HG02852 (cell line): ENCODE results near the gene ADAM23.

Source experiments
- ATAC-seq: cut with Tn5 transposase; IDR thresholded peaks from one replicate; pipeline ENCODE4 v1.9.1; 2021; ENCODE audit warnings: mild to moderate bottlenecking, moderate library complexity; ENCODE audit not compliant: unreplicated experiment

ADAM23 gene

DNA sequence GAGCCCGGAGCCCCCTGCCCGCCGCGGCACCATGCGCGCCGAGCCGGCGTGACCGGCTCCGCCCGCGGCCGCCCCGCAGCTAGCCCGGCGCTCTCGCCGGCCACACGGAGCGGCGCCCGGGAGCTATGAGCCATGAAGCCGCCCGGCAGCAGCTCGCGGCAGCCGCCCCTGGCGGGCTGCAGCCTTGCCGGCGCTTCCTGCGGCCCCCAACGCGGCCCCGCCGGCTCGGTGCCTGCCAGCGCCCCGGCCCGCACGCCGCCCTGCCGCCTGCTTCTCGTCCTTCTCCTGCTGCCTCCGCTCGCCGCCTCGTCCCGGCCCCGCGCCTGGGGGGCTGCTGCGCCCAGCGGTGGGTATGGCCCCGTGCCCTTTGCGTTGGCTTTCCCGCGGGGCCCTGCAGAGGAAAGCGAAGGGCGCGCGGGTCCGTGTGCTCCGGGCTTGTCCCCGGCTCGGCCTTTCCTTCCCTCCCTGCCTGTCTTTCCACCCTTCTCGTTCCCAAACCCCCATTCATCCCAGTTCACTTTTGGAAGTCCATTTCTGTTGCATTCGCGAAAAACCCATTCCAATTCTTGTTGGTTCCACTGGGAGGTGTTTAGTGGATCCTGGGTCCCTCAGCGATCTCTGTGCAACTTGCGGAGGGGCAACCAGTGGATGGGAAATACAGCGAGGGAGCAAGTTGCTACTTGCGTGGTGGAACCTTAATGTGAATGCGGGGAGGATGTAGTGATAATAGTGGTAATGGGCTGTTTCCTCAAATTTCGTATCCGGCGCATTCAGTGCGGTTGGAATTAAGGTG is 599 bp downstream of the ADAM23 start:
- ATAC-seq = peak; percentile 47

DNA sequence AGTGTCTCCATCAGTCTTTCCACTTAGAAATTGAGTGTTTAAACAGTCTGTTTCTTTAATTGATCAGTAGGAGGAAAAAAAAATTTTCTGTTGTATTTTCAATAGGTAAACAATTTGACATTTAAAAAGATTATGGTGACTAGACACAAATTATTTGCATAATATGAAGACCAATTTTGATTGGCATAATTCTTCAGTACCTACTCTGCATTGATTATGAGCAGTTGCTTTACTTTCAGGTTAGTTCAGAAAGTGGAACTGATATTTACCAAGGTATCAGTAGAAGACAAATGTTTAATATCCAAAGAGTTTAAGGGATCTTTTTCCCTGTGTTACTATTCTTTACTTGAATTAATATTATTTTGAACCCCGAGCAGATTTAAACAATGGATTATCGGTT is 2.6 kb downstream of the ADAM23 start:
- ATAC-seq = no peak

DNA sequence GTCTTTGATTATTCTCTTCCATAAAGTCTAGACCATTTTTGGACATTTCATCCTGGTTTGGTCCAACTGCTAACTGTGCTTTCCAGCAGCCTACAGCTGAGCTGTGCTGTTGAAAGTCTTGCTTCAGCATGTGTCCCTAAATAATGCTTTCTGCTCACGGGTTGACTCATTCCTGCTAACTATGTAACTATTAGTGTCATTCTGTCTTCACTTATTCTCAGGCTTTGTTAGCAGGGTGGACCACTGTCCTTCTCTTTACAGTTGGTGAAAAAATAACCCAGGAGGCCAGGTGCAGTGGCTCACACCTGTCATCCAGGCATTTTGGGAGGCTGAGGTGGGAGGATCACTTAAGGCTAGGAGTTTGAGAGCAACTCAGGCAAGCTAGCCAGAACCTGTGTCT is 8.9 kb downstream of the ADAM23 start:
- peak; percentile 78 for ATAC-seq

DNA sequence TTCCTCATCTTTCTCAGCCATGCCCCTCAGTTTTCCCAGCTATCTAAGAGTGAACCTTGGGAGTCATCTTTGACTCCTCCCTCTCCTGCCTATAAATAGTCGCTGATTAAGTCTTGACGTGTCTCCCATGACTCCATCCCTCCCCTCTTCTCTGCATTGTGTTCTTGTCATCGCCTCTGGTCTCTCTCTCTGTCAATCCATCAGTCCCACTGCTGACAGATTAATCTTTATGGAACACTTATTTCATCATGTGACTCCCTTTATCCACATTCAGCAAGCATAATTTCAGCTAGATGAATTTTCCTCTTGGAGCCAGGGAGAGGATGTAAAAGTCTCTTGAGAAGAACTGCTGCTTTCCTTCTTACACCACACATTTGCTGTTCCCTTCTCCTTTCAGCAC is 9.4 kb downstream of the ADAM23 start:
- no peak for ATAC-seq

DNA sequence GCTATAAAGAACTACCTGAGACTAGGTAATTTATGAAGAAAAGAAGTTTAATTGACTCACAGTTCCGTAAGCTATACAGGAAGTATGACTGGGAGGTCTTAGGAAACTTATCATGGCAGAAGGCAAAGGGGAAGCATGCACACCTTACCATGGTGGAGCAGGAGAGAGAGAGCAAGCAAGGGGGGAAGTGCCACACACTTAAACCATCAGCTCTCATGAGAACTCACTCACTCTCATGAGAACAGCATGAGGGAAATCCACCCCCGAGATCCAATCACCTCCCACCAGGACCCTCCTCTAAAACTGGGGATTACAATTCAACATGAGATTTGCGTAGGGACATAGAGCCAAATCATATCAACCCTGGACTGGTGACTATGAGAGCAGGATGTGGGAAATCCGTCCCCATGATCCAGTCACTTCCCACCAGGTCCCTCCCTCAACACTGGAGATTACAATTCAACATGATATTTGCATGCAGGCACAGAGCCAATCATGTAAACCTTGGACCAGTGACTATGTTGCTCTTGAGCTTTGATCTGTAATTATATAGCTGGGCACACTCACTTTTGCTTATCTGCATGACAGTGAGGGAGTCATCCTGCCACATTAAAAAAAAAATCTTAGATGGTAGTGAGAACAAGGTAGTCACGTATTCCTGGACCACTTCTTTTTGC is 12.9 kb downstream of the ADAM23 start:
- no peak for ATAC-seq

DNA sequence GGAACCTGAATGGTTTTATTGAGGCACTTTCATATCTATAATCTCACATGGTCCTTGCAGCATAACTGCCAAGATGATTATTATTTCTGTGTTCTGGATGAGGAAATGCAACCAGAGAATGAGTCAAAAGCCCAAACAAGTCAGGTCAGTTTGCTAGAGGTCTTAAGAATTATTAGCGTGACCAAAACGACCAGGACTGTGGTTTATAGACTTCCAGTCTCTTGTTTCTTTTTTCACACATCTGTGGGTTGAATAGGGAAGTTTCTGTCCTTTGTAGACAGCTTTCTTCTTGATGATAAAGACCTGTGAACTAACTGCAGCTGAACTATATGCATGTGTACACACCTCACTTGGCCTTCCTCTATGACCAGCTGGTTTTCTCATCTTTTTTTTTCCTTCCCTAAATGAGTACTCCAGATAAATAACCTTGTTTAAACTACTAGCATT is 13.9 kb downstream of the ADAM23 start:
- ATAC-seq = peak; percentile 96

DNA sequence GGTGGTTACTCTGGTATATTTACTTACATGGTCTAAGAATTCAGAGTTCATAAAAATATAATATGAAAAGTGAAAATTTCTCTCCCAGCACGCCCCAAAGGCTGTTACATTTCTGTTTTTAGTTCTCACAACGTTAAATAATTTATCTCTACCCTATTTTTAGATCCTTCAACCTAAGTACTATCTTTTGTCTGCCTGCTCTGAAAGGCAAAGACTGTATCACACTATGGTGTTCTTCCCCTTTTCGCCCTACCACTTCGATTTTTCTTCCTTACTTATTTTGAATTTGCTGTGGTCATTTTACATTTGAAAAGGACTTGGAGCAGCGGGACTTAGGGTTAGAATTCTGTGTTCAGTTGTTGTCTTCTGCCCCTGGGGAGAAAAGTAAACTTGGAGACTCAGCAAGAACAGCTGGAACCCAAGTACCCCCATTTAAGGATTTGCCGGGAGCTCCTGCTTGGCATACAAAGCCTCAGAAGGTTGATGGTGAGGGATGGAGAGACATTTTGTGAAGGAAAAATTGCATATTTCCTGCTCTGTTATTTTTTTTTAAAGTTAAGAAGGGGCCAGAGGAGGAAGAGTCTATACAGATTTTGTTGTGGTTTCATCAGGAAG is 19.0 kb downstream of the ADAM23 start:
- no peak for ATAC-seq

DNA sequence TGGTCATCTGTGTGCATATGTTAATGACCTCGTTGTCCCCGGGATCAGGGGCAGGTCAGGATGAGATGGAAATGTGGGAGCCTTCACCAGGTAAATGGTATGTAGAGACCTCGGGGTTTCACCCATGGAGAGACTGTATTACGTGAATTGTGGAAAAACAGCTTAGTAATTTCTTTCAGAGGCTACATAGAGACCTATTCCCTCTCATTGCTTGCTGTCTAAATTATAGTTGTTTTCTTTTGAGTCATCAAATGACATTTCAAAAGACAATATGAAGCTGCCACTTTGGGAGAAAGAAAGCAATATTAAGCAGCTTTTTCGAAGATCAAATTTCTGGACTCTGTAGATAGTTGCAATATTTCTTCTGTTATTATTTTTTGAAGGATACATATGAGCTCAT is 20.4 kb downstream of the ADAM23 start:
- ATAC-seq = no peak

DNA sequence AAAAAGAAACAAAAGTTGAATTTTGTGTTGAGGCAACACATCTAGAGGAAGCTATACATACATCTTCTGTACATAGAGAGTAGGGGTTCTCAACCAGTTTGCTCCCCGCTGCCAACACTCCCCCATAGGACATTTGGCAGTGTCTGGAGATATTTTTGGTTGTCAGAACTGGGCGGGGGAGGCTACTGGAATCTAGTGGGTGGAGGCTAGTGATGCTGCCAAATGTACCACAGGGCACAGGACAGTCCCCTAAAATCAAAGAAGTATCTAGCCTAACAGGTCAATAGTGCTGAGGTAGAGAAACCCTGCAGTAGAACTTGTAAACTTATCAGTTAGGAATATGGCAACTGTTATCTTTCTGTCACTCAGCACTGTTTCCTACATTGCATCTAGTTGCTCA is 21.3 kb downstream of the ADAM23 start:
- no peak for ATAC-seq

DNA sequence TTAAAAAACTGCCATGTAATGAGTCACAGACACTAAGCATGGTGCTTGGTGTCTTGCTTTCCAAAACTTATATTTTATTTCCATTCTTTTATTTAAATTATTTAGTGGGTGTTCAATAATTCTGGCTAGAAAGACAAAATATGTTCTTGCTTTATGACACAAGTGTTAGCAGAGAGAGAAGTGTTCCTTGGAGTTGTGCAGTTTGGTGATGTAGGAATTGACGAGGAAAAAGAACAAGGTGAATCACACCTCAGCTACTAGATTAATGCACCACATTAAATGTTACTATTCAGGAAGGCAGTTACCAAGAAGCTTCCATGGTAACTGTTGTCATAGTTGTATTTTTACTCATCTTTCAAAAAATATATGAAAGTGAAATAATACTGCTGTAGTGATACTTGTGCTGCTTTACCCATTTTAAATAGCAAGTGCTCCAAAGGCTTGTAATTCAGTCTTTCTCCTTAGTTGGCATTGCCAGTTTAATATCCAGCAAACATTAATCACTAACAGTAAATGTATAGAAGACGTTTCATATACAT is 28.3 kb downstream of the ADAM23 start:
- ATAC-seq = no peak

DNA sequence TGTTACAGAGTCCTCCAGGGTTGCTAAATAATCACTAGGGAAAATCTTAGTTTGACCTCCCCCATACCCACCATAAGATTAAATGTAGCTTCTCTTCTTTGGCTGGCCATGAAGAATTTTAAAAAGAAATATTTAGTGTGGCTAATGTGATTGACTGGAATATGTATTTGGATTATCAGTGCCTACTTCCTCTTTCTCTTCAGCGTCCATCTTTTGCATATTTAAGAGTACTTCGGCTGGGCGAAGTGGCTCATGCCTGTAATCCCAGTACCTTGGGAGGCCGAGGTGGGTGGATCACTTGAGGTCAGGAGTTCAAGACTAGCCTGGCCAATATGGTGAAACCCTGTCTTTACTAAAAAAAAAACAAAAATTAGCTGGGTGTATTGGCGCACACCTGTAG is 28.8 kb downstream of the ADAM23 start:
- ATAC-seq = no peak

DNA sequence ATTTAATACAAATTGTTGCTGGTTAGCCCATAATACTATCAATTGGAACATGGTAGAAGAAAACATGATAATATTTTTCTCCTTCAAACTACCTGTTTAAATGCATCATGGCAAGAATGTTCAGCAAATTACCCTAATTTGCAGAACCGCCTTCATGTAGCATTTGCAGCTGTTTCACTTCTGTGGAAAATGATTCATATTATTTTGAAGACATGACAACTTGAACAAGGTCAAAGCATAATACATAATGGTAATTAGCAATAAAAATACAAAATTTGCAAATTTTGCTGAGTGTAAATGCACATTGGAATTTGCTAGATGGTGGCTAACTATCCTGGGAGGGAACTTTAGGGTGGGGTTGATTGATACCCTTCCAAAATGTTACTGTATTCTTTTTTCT is 30.8 kb downstream of the ADAM23 start:
- ATAC-seq = no peak

DNA sequence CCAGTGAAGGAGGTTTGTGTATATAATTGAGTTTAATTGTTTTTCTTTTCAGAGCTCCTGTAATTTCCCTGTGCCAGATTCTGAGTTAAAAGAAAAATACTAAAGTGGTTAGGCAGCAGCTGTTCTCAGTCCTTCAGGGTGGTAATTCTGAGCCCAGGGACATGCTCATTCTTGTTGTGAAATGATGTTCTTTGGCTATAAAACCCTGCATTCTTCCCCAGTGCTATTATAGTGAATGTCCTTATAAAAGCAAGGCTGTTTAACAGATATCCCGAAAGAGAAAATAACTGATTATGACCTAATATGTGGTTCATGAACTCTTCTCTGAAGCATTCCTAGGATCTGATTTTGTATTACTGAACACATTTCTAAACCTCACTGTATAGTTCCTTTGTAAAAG is 34.0 kb downstream of the ADAM23 start:
- ATAC-seq = no peak

DNA sequence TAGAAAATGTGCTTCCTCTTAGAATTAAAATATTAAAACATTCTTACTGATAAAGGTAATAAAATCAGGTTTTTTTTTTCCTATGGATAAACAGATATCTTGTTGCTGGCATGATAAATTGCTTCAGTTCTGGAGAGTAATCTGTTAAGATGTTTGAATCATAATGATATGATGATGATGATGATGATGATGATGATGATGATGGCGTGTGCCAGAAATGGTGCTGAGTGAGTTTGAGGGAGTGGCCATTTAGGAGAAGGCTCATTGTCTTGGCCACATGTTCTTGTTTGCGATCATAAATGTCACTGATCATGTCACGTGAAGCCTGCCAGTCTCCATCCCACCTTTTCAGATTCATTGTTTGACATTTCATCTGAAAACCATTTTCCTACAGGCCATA is 35.0 kb downstream of the ADAM23 start:
- no peak for ATAC-seq

DNA sequence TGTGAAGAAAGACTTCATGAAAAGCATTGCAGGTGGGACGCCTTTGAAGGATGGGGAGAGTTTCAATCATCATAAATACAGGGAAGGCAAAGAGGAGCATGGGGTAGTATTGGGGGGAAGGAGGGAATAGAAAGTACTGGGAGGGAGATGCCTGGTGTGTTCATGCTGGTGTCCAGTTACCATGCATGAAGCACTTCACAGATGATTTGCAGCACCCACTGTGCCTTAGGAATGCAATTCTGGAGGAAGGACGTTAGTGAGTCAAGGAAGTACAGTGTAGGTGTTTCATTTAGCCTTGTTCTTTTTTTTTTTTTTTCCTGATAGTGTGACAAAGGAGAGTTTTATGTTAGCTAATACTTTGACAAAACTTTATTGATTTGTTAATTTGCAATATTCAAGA is 36.8 kb downstream of the ADAM23 start:
- ATAC-seq = no peak

DNA sequence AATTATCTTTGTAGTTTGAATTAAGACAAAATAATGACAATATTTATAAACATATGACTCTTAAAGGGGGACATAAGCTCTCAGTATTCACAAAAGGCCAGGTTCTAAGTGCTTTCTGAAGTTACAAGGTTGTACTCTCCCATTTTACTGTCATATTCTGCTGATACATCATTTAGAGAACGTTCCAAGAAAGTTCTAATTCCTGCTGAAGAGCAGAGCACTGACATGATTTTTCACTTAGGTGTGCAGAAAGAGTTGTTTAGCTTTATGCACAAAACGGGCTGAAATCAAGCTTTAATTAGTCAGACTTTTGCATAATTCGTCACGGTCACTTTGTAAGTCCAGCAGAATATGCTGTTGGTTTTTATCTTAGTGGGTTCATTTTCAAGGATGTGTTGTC is 37.3 kb downstream of the ADAM23 start:
- no peak for ATAC-seq

DNA sequence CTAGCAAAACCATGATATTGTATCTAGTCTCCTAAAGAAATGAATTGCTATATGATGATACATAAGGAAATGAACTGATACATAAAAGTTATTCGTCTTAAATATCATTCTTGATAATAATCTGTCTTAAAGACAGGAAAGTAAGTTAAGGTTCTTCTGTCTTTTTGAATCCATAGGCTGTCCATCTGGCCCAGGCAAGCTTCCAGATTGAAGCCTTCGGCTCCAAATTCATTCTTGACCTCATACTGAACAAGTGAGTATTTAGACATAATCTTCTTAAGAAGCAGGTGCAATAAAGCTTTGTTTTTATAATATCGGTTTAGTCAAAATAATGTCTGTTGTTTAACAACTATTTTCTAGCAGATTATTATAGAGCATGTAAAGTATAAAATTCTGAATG is 37.7 kb downstream of the ADAM23 start:
- ATAC-seq = no peak

DNA sequence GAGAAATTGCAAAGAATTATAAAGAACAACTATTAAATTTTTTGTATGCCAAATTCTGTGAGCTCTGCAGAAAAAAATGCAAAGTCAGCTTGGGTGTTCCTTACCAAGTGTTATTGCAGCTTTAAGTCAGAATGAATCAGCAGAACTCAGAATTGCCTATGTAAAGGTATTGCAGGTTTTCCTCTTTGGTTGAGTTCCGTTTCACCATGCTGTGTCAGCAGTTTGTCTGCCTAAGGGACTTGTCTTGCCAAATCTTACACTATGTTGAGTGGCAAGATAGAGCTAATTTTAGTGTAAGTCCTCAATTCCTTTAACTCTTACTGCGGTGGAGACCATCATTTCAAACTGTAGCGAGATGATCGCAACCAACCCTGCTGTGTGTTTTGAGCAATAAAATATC is 38.8 kb downstream of the ADAM23 start:
- no peak for ATAC-seq

DNA sequence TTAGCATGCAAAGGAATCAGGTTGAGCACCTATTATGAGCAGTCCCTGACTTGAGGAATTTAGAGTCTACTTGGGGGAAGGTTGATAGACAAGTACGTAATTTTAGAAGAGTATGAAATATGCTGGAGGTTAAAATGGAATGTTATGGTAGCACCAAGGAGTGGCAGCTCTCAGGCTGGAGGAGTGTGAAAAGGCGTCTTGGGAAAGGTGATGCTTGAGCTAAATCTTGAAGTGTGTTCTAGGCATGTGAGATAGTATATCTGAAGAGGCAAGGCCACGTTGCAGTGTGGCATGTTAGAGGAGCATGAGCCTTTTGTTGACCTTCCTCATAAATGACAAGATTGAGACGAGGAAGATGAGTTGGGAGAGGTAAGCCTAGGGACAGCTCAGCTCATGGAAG is 39.3 kb downstream of the ADAM23 start:
- no peak for ATAC-seq

DNA sequence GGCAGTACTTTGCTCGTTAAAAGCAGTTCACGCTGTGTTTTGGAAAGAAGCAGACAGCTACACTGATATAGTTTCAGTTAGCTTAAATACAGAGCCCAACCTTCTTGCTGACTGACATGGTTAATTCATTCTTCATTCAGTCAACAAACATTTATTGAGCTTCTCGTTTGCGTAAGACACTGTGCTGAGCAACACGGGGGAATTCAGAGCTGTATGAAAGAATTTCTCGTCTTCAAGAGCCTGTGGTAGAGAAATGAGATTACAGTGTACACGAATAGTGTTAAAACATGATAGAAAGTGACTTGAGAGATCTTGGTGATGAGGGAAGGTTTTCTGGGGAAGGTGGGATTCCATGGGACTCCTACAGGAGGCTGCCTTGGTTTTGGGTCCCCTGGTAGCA is 44.7 kb downstream of the ADAM23 start:
- ATAC-seq = no peak

DNA sequence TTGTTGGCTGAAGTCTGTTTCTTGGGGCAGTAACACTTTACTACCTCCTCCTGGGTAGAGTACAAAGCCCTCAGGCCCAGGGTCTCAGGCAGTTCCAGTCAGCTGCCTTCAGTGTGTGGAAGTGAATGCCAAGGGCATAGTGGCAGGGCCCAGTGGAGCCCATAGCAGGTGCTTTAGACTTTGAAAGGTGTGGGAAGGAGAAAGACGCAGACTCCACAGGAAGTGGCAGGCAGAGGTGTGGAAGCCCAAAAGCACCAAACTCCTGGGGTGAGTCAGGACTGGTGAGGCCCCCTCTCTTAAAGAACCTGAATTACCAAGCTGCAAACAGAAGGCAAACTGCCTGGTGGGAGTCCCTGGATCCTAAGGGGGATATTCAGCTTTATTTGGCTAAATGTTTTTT is 45.3 kb downstream of the ADAM23 start:
- ATAC-seq = no peak

DNA sequence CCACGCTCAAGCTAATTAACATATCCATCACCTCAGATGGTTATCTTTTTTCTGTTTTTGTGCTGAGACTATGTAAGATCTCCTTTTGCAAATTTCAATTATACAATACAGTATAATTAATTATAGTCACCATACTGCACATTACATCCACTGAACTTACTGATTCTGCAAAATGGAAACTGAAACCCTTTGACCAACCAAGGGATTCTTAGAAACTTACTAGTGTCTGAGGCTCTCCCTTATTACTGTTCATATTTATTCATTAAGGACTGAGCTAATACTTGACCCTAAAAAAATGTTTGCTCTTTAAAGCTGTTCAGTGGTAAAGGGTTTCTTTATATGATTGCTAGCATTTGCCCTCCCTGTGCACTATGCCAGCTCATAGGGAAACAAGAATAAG is 50.7 kb downstream of the ADAM23 start:
- ATAC-seq = no peak
